HG03521 (cell line): ENCODE data around the gene GDPD5.

Experiments
- ATAC-seq: cut with Tn5 transposase; IDR thresholded peaks from one replicate; pipeline ENCODE4 v1.9.1; 2021; ENCODE audit warnings: mild to moderate bottlenecking, moderate library complexity; ENCODE audit not compliant: unreplicated experiment

The GDPD5 gene

GRCh38 chr11:75450236-75450635, 75.5 kb downstream of the GDPD5 start:
- no peak for ATAC-seq

GRCh38 chr11:75449776-75450175, 76.0 kb downstream of the GDPD5 start:
- ATAC-seq, result no peak

GRCh38 chr11:75449271-75449670, 76.5 kb downstream of the GDPD5 start:
- no peak for ATAC-seq

- ATAC-seq, result no peak
Observed at GRCh38 chr11:75447415-75447814, 78.3 kb downstream of the GDPD5 start.

- no peak for ATAC-seq
Observed at GRCh38 chr11:75445315-75445953, 80.3 kb downstream of the GDPD5 start.

GRCh38 chr11:75443043-75443442, 82.7 kb downstream of the GDPD5 start:
- no peak for ATAC-seq

- no peak for ATAC-seq
Observed at GRCh38 chr11:75442161-75442885, 83.4 kb downstream of the GDPD5 start.

- no peak for ATAC-seq
Observed at GRCh38 chr11:75441804-75442132, 84.0 kb downstream of the GDPD5 start.

- no peak for ATAC-seq
Observed at GRCh38 chr11:75440960-75441803, 84.6 kb downstream of the GDPD5 start.

- no peak for ATAC-seq
Observed at GRCh38 chr11:75439495-75440120, 86.1 kb downstream of the GDPD5 start.

- ATAC-seq, result no peak
Observed at GRCh38 chr11:75439026-75439425, 86.7 kb downstream of the GDPD5 start.

GRCh38 chr11:75437966-75438659, 87.6 kb downstream of the GDPD5 start:
- ATAC-seq, result no peak

GRCh38 chr11:75436806-75437205, 88.9 kb downstream of the GDPD5 start:
- ATAC-seq, result no peak

- ATAC-seq, result no peak
Observed at GRCh38 chr11:75435571-75435925, 90.2 kb downstream of the GDPD5 start.

- ATAC-seq, result no peak
Observed at GRCh38 chr11:75434886-75435570, 90.7 kb downstream of the GDPD5 start.

- ATAC-seq, result no peak
Observed at GRCh38 chr11:75434051-75434450, 91.7 kb downstream of the GDPD5 start.

- no peak for ATAC-seq
Observed at GRCh38 chr11:75433443-75433842, 92.3 kb downstream of the GDPD5 start.

- no peak for ATAC-seq
Observed at GRCh38 chr11:75432911-75433321, 92.8 kb downstream of the GDPD5 start, which contains the start of gene KLHL35. KLHL35 (minus strand) TSS chr11:75433203; CDS start chr11:75430629, 2,574 bp downstream.

- no peak for ATAC-seq
Observed at GRCh38 chr11:75431533-75432525, 93.9 kb downstream of the GDPD5 start.
